GM20000 (cell line): ENCODE results near the gene ANKRD1.

ENCODE experiments used
- DNase-seq: peaks from one replicate; pipeline ENCODE4 v3.0.0; 2012; ENCODE audit warnings: low spot score
- TF ChIP-seq, protein P1 (sequence below): IDR thresholded peaks from 2 replicates; pipeline ENCODE4 v1.5.1; 2012; ENCODE audit warnings: mild to moderate bottlenecking, control low read depth; ENCODE audit errors: extremely low read depth, missing control alignments

ANKRD1 gene

DNA sequence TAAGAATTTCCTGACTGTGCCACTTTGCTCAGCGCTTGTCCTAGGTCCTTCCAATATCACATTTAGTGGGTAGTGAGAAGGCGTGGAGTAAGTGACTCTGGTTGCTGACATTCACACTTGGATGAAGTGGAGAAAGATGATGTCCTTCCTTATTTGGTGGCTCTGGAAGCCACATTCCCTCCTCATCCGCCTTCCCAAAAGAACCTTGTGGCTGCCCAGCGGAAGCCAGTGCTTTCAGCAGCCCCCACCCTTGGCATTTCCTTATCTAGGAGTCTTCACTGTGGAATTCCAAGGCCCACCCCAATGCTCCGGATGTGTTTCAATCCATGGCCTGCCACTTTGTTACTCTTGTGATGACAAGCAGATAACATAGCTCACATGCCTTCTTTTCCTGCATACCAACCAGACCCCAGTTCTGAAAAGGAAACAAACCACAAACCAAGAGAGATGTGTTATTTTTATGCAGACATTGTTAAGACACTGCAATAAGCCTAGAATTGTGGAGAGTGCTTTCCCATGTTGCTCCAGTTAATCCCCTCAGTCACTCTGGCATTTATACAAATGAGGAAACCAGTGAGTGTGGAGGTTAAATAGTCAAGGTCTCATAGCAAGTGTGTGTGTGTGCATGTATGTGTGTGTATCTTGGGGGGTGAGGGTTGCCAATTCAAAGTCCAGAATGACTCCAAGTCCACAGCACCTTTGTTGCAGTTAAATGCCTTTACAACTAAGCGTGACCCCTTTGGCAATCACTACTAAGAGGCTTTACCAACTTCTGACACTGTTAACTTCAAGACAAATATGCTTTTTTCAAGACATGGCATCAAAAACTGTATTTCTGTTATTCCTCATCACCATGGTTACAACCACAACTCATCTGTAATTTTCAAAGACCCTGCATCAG, 10.3 kb upstream of the ANKRD1 start:
- TF ChIP-seq, protein P1, sequence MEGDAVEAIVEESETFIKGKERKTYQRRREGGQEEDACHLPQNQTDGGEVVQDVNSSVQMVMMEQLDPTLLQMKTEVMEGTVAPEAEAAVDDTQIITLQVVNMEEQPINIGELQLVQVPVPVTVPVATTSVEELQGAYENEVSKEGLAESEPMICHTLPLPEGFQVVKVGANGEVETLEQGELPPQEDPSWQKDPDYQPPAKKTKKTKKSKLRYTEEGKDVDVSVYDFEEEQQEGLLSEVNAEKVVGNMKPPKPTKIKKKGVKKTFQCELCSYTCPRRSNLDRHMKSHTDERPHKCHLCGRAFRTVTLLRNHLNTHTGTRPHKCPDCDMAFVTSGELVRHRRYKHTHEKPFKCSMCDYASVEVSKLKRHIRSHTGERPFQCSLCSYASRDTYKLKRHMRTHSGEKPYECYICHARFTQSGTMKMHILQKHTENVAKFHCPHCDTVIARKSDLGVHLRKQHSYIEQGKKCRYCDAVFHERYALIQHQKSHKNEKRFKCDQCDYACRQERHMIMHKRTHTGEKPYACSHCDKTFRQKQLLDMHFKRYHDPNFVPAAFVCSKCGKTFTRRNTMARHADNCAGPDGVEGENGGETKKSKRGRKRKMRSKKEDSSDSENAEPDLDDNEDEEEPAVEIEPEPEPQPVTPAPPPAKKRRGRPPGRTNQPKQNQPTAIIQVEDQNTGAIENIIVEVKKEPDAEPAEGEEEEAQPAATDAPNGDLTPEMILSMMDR = no peak
- no peak for DNase-seq

DNA sequence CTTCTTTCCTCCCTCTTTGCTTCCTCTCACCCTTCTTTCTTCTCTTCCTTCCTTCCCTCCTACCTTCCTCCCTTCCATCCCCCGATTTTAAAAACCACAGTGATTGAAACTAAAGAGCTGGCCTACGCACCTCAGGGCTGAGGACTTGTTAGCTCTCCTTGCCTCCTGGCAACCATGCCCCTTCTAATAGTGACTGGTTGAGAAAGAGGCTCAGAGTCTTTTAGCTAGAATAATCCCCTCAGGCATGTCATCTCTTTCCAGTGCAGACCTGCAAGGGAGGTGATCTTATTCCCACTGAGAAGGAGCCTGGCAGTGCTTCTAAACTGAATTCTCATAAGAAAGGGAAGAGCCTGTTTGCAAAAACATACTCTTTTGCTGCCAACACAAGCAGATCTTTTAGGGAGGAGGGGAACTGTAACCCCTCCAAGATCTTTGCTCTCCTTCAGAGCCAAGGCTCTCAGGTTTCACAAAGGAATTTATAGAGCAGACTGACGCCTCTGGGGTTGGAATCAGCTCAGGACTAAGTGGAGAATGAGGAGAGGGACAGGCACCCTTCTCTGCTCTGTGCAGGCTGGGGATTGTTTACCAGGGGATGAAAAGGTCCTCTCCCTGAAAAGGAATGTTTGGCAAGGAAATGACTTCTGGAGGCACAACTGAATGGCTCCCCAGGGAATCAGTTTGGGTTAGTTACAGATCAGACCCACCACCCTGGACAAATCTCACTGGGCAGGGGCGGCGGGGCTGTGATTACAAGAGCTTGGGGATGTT, 9.4 kb upstream of the ANKRD1 start:
- TF ChIP-seq, protein P1 = no peak
- no peak for DNase-seq

DNA sequence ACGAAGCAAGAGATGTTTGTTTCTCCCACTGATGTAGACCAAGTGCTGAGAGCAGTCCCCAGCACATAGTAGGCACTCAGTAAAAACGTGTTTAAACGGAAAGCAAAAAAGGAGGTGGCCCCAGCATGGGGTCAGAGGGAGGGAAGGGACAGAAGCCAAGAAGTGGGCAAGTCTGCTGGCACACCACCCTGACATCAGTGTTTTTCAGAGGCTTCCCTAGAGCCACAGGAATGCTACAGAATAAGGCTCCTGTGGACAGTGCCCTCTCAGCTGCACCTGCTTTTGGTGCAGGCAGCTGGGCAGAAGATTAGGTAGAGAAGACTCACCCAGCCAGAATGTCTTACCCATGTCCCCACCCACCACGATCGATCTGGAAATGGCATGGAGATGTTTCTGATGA, 8.3 kb upstream of the ANKRD1 start:
- no peak for DNase-seq
- TF ChIP-seq, protein P1 = no peak

DNA sequence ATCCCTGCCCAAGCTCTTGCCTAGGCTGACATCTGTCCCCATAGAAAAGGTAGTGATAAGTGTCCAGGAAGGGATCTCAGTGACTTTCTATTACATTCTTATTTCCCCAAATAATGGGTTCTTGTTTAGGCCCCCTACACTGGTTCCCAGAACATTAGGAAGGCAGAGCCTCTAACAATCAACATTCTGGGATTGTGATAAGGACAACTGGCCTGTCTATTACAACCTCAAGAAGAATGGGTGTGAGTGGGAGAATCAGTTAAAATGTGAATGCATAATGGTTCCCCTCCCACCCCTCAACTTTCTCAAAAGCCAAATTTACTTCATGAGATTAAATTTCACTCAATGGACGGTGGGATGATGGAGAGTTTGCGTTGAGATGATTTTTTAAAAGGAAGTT, 6.4 kb upstream of the ANKRD1 start:
- DNase-seq = no peak
- TF ChIP-seq, protein P1 = no peak

DNA sequence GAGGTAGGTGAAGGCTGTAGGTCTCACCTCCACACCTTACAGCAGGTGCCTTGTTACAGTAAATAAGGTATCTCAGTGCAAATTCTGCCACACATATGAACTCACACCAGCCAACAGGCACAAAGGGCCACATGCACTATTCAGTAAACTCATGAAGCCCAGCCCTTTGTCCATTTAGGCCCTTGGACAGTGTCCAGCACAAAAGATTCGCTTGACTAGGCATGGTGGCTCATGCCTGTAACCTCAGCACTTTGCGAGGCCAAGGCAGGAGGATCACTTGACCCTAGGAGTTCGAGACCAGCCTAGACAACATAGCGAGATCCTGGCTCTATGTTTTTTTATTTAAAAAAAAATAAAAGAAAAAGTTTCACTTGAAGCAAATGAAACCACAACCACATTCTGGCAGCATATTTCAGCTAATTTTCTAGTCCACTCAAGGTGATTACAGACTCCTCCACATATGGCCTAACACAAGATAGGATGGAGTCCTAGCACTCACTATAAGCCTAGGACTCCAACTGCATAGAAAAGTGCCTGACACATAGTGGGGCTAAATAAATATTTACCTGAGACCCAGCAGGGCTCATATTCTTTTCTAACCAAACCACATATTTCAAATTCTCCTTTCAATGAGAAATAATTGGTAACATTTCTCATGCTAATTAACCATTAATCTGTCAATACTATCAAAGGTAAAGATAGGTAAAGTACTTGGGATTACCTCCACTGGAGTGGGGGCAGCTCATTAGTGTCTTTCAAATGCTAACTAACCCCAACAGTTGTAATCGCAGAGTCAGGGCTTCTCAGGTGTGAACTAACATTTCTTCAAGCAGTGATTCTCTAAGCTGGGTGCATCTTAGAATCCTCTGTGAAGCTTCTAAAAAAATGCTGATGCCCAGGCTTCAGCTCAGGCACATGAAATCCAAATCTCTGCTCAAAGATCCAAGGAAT, 4.5 kb upstream of the ANKRD1 start:
- TF ChIP-seq, protein P1 = no peak
- no peak for DNase-seq

DNA sequence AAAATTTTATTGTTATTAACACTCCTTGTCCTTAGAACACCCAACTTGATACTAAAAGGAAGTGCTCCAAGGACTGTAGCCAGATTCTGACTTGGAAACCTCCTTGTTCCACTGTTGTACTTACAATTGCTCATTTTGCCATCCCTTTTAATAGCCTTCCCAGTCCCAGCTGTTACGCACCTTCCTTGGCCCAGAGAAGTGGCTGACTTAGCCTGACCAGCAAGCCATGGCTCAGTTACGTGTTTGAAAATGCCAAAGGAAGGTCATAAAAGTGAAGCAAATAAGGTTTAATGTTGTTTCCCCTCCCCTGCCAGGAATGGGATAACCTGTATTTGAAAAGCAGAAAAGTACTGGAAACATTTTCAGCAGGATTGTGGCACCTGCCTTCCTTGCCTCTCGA, 3.7 kb upstream of the ANKRD1 start:
- TF ChIP-seq, protein P1 = no peak
- DNase-seq = no peak
